Endothelial cell of hepatic sinusoid (primary cell): ENCODE results near the gene ERCC1.
"Not testable (repeated sequence)": the region's sequence is repeated elsewhere in the genome, so short reads cannot be mapped to it uniquely, and the experiment has no call there.

ENCODE experiments used
- in situ Hi-C: cut with HindIII; loops from 2 replicates; pipeline ENCODE4 v1.10.0; 2017; ENCODE audit warnings: low sequenced_read_pairs

The ERCC1 gene

DNA sequence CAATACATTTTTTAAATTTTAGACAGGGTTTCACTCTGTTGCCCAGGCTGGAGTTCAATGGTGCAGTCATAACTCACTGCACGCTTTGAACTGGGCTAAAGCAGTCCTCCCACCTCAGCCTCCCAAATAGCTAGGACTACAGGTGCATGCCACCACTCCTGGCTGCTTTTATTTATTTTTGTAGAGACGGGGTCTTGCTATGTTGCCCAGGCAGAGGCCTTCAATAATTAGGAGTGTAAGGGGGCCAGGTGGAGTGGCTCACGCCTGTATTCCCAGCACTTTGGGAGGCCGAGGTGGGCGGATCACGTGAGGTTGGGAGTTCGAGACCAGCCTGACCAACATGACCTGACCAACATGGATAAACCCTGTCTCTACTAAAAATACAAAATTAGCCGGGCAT, 8.8 kb upstream of the ERCC1 start:
- in situ Hi-C loops, result not testable (repeated sequence)

DNA sequence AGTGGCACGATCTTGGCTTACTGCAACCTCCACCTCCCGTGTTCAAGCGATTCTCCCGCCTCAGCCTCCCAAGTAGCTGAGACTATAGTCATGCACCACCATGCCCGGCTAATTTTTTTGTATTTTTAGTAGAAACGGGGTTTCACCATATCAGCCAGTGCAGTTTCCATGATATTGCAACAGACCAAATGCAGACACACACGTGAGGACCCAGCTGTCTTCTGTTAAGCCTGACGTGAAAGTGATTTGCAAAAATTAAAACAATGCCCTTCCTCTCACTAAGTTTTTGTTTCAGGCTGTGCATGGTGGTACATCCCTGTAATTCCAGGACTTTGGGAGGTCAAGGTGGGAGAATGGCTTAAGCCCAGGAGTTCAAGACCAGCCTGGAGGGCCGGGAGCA, 7.3 kb upstream of the ERCC1 start:
- in situ Hi-C loops, result not testable (repeated sequence)

DNA sequence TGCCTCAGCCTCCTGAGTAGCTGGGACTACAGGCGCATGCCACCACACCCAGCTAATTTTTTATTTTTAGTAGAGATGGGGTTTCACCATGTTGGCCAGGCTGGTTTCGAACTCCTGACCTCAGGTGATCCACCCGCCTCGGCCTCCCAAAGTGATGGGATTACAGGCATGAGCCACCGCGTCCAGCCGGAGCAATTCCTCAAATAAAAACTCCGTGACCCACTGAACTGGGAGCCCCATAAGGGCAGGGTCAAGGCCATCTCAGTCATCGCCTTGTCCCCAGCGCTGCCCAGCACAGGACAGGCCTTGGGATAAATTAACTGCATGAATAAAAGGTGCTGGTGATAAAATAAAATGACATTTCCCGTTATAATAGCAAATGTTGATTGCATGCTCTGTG, 6.2 kb upstream of the ERCC1 start:
- in situ Hi-C loops, result not testable (repeated sequence)

DNA sequence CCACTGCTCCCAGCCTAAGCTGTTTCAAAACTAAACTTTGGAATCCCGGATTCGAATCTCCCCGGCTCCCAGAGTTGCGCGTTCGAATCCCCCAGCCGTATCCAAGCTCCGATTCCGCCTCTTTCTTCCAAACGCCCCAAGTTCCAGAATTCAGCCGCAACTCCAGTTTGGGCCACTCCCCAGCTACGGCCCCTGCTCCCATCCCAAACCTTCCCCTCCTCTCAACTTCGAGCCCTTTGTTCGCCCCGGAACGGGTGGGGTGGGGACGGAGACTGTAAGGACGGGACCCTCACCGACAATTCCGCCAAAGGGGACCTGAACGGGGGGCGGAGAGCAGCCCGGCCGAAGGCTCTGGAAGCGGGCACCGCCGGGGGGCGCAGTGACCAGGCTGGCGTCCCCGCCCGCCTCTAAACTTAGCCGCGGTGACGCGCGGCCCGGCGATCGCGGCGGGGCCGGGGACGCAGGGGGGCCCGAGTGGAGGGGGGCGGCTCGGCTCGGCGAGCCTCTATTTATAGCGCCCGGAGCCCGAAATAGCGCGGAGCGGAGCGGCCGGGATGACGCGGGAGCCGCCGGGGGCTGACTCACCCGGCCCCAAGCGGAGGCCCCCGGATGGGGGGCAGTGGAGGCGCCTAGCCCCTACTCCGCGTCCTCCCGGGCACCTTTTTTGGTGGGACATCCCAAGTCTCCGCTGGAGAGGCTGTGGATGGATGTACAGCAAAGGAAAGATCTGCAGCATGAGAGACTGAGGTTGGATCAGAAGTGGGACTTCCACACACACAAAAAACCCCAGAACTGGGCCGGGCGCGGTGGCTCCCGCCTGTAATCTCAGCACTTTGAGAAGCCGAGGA, 4.9 kb upstream of the ERCC1 start:
- in situ Hi-C loops, result no loop called here

DNA sequence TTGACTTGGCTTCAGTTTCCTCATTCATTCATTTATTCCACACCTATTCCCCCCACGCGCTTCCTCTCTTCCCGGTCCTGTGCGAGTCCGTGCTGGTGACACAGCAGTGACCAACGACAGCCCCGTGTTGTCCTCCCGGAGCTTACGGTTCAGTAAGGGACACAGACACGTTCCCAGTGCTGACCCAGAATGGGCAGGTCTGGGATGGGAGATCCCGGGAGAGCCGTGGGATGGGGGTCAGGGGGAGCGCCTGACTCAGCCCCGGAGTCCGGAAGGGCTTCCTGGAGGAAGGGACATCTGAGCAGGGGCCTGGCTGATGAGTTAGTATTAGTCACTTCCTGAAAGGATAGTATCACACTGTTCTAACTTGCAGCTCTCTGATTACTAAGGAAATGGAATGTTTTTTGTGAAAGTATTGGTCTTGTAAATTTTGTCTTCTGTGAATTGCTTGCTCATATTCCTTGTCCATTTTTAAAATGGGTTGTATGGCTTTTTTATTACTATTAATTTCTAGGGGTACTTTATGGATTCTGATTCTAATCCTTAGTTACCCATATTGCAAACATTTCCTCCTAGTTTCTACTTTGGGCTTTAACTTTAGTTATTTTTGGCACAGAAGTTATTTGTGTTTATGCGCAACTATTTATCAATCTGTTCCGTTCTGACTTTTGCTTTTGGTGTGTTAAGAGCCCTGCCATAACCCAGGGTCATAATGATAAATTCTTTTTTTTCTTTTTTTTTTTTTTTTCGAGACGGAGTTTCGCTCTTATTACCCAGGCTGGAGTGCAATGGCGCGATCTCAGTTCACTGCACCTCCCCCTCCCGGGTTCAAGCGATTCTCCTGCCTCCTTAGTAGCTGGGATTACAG, 708 bp upstream of the ERCC1 start:
- in situ Hi-C loops, result no loop called here

DNA sequence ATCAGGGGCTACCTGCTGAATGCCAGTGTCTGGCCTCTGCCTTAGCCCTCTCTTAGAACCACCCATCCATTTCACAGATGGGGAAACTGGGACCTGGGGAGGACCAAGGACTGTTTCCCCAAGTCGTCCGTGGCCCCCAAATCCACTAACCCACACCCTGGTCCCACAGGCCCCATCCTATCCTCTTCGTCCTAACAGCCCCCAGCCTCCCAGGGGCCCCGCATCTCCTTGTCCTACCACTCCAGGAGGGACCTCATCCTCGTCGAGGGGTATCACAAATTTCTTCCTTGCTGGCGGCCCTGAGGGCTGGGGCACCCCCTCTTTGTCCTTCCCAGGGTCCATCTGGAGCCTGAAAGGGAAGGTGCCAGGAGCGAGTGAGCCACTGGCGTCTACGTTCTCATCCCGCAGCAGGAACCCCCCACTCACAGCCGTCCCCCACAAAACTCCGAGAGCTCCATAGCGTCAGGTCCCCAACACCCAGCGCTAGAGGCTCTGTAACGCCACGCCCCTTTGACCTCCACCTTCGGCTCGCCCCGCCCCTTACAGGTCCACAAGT, 606 bp downstream of the ERCC1 start:
- in situ Hi-C loops, result no loop called here

DNA sequence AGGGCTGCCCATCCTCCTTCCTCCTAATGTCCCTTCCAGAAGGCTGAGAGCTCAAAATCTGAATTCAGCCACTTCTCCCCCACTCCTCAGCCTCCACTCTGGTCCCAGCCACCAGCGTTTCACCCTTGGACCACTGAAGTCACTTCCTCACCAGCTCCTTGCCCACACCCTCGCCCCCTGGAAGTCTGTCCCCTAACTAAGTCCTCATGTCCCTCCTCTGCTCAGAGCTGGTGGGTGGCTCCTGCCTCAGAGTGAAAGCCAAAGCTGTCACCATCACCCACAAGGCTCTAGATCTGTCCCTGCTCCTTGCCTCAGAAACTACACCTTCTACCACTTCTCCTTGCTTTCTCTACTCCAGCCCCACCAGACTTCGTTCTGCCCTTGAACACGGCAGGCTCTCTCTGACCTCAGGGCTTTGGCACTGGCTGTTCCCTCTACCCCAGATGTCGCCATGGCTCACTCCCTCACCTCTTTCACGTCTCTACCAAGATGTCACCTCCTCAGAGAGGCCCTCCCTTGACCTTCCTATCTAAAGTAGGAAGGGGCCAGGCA, 1.7 kb downstream of the ERCC1 start:
- in situ Hi-C loops, result no loop called here

DNA sequence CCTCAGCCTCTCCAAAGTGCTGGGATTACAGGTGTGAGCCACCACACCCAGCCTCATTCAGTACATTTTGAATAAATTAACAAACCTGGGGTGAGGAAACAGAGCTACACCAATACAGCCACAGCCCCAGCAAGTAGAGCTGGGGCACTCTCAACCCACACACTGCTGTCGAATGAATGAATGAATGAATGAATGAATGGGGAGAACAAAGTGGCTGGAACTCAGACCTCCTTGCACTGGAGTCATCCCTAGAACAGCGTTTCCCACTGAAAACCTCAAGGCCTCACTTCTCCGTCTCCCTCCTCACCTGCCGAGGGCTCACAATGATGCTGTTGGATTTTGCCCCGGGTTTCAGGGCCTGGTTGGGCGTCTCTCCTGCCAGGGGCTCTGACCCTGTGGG, 2.8 kb downstream of the ERCC1 start:
- in situ Hi-C loops, result no loop called here

DNA sequence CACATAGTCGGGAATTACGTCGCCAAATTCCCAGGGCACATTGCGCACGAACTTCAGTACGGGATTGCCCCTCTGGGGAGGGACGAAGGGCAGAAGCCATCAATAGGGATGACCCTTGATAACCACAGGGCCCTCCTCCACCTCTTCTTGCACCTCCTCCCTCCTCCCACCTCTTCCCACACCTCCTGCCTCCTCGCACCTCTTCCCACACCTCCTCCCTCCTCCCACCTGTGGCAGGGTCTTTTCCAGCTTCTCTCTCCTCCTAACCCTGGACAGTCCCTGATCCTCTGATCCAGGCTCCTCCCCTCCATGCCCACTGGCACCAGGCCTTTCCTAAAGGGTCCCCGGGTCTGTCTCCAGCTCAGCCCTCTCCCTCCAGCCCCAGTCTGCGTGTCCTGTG, 3.4 kb downstream of the ERCC1 start:
- in situ Hi-C loops, result no loop called here

DNA sequence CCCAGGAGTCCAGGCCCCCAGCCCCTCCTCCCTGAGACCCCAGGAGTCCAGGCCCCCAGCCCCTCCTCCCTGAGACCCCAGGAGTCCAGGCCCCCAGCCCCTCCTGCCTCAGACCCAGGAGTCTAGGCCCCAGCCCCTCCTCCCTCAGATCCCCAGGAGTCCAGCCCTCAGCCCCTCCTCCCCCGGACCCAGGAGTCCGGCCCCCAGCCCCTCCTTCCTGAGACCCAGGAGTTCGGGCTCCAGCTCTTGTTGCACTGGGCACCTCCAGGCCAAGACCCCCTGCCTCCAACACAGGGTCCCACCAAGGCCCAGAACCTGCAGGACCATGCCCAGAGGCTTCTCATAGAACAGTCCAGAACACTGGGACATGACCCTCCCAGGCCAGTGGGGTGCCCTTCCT, 3.8 kb downstream of the ERCC1 start:
- in situ Hi-C loops, result no loop called here

DNA sequence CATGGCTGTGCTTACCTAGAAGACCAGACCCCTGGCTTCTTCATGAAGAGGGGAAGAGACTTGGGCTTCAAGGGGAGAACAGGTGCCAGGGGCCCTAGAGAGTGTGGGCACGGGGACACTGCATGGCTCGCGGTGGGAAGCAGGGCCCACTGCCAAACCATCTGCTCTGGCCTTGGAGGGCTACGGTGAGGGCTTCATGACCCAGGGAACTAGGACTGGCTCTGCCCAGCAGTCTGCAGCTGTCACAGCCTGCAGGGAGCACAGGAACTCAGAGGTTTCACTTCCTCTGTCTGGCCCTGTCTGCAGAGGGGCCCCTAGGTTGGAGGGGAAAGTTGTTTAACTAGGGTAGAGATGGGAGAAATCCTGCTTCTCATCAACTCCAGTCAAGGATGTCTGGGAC, 4.3 kb downstream of the ERCC1 start:
- in situ Hi-C loops, result no loop called here

DNA sequence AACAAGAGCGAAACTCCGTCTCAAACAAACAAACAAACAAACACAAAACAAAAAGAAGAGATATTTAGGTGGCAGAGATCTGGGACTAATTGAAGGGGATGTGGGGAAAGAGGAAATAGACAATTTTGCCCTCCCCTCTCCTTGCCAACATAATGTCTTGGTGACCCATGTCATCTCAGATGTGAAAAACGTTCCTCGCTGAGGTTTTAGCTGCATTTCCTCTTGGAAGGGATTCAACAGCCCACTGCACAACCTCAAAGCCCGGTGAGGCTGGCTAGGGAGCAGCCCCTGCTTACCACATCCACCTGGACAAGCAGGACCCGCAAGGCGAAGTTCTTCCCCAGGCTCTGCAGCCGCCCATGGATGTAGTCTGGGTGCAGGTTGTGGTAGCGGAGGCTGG, 4.9 kb downstream of the ERCC1 start:
- in situ Hi-C loops, result no loop called here

DNA sequence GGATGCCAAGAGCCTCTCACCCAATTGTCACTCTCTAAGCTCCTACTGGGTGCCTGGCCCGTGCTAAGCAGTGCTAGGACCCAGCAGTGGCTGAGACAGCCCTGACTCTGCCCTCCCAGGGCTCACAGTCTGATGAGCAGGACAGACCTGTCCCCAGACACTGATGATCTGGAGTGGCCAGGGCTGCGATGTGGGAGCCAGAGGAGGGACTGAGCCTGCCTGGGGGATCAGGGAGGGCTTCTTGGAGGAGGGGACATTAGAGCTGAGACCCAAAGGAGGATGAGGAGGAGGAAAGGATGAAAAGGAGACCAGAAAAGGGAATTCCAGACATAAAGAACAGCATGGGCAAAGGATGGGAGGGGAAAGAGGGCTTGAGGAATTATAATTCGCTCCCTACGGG, 6.6 kb downstream of the ERCC1 start:
- in situ Hi-C loops, result no loop called here

DNA sequence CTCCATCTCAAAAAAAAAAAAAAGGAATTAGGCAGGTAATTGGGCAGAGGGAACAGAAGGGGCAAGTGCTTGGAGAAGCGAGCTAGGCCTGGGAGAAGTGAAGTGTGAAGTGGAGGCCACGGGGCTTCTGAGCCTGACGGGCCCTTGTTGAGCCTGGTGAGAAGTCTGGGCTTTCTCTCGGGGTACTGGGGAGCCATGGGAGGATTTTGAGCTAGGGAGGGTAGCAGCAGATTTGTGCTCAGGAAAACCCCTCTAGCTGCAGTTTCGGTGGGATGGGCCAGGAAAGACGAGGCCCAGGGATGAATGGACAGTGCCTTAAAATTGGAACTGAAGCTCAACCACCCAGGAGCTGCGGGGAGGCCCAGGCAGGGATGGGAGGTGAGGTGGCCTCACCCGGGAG, 9.2 kb downstream of the ERCC1 start:
- in situ Hi-C loops, result no loop called here

DNA sequence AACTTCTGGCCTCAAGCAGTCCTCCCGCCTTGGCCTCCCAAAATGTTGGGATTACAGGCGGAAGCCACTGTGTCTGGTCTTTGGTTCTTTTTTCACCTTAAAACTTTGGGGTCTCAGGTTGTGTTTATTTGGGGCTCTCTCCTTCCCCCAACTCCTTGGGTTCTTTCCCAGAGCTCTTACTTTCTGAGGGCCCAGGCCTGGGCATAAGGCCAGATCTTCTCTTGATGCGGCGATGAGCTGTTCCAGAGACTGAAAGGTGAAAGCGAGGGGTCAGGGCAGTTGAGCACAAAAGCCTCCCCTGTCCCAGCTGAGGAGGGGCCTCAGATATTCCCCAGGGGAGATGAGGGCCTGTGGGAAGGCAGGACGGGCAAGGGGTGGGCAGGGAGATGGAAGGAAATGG, 10.2 kb downstream of the ERCC1 start:
- in situ Hi-C loops, result no loop called here

DNA sequence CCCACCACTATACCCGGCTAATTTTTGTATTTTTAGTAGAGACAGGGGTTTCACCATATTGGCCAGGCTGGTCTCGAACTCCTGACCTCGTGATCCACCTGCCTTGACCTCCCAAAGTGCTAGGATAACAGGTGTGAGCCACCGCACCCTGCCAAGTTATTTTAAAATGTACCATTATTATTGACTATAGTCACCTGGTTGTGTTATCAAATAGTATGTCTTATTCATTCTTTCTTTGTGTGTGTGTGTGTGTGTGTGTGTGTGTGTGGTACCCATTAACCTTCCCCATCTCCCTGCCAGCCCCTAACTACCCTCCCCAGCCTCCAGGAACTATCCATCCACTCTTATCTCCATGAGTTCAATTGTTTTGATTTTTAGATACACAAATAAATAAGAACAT, 13.4 kb downstream of the ERCC1 start:
- in situ Hi-C loops, result not testable (repeated sequence)

DNA sequence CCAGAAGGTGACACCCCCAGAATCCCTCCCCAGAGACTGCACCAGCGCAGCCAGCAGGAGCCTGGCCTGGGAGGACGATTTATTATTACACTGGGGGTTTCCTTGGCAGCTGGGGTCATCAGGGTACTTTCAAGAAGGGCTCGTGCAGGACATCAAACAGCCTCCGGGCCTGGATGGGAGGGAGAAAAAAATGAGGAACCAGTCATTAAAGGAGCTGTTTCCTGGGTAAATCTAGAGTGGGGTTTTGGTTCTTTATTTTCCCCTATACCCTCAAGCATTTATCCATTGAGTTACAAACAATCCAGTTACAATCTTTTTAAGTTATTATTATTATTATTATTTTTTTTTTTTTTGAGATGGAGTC, 14.2 kb downstream of the ERCC1 start:
- in situ Hi-C loops, result no loop called here

DNA sequence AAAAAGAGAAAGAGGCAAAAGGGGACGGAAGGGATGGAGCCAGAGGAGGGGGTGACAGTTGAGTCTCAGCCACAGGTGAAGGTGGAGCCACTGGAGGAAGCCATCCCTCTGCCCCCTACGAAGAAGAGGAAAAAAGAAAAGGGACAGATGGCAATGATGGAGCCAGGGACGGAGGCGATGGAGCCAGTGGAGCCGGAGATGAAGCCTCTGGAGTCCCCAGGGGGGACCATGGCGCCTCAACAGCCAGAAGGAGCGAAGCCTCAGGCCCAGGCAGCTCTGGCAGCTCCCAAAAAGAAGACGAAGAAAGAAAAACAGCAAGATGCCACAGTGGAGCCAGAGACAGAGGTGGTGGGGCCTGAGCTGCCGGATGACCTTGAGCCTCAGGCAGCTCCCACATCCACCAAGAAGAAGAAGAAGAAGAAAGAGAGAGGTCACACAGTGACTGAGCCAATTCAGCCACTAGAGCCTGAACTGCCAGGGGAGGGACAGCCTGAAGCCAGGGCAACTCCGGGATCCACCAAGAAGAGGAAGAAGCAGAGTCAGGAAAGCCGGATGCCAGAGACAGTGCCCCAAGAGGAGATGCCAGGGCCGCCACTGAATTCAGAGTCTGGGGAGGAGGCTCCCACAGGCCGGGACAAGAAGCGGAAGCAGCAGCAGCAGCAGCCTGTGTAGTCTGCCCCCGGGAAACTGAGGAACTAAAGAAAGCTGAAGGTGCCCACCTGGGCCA, 14.7 kb downstream of the ERCC1 start:
- in situ Hi-C loops, result no loop called here

DNA sequence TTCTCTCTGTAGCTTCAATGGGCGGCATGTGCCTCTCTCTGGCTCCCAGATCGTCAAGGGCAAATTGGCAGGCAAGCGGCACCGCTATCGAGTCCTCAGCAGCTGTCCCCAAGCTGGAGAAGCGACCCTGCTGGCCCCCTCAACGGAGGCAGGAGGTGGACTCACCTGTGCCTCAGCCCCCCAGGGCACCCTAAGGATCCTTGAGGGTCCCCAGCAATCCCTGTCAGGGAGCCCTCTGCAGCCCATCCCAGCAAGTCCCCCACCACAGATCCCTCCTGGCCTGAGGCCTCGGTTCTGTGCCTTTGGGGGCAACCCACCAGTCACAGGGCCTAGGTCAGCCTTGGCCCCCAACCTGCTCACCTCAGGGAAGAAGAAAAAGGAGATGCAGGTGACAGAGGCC, 15.6 kb downstream of the ERCC1 start:
- in situ Hi-C loops, result no loop called here

DNA sequence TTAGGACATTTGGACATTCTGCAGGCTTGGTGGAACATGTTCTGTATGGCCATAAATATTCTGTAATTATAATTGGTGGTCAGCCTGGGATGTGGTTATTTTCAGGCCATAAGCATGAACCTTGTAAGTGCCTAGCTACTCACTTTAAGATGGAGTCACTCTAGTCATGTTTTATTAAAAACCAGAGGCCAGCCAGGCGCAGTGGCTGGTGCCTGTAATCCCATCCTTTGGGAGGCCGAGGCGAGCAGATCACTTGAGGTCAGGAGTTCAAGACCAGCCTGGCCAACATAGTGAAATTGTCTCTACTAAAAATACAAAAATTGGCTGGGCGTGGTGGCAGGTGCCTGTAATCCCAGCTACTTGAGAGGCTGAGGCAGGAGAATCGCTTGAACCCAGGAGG, 16.1 kb downstream of the ERCC1 start:
- in situ Hi-C loops, result not testable (repeated sequence)

DNA sequence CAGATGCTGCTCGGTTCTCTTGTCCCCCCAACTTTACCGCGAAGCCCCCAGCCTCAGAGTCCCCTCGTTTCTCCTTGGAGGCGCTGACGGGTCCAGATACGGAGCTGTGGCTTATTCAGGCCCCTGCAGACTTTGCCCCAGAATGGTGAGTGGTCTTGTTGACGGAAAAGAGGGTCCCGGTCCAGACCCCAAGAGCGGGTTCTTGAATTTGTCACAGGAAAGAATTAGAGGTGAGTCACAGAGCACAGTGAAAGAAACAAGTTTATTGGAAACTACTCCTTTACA, 16.7 kb downstream of the ERCC1 start:
- in situ Hi-C loops, result no loop called here
